ENCODE measurements around the gene CDH4.

CDH4 gene

DNA sequence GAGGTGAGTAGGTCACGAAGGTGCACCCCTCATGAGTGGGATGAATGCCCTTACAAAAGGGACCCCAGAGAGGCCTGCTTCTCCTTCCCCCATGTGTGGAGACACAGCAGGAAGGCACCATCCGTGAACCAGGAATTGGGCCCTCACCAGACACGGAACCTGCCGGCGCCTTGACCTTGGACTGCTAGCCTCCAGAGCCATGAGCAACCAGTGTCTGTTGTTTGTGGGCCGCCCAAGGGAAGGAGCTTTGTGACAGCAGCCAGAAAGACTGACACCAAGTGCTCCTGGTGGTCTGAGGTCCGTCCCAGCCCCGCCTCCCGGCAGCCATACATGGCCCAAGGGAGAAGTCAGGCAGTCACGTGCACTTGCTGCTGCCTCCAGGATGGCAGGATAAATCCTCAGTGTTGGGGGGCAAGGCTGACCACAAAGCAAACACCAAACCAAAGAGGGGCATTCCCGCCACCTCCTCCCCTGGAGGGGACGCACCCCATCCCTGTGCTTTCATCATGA is 29.3 kb downstream of the CDH4 start:
- no peak for DNase-seq (ENCODE audit: low spot score)

DNA sequence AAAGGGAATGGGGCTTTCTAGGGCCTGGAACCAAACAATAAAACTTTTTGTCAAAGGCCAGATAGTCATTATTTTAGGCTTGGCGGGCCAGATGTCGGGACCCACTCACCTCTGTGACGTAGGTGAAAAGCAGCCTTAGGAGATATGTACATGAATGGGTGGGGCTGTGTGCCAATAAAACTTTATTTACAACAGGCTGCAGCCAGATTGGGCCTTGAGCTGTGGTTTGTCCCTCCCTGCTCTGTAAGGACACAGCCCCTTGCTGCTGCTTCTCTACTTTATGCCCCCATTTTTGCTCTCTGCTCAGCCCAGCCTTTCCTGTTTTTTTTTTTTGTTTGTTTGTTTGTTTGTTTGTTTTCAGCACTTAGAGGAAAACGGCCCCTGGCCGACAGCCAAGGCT is 32.7 kb downstream of the CDH4 start:
- DNase-seq (ENCODE audit: low spot score) = no peak

DNA sequence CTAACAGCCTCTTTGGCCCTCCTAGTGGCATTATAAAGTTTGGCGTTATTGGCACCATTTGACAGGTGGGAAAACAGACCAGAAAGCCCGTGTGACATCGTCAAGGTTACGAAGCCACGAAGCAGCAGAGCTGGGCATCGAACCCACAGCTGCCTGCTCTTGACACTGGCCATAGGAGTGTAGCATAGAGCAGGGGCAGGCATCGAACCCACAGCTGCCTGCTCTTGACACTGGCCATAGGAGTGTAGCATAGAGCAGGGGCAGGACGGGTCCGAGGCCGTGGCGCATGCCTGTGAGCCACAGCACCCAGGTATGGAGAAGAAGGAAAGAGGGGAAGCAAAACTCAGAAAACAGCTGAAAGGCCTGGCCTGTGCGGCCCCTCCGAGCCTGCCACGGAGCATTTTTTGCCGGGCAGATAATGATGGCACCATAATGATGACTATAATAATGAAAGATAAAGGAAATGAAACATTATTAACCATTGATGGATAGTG is 33.1 kb downstream of the CDH4 start:
- no peak for DNase-seq (ENCODE audit: low spot score)

DNA sequence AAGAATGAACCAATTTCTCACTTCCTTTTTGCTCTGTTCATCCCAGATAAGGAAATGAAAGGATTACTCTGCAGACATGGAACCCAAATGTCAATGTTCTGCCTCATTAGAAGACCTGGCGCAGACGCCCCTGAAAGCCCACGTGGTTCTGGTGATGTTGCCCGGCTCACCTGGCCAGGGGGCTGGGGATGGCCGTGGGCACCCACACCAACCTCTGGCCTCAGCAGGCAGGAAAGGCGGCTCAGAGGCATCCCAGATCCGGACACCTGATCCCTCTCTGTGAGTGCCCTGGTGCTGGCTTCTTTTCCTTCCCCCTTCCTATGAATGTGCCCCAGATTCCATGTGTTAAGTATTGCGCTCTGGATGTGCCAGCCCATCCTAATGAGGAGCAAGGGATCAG is 33.6 kb downstream of the CDH4 start:
- DNase-seq (ENCODE audit: low spot score) = no peak

DNA sequence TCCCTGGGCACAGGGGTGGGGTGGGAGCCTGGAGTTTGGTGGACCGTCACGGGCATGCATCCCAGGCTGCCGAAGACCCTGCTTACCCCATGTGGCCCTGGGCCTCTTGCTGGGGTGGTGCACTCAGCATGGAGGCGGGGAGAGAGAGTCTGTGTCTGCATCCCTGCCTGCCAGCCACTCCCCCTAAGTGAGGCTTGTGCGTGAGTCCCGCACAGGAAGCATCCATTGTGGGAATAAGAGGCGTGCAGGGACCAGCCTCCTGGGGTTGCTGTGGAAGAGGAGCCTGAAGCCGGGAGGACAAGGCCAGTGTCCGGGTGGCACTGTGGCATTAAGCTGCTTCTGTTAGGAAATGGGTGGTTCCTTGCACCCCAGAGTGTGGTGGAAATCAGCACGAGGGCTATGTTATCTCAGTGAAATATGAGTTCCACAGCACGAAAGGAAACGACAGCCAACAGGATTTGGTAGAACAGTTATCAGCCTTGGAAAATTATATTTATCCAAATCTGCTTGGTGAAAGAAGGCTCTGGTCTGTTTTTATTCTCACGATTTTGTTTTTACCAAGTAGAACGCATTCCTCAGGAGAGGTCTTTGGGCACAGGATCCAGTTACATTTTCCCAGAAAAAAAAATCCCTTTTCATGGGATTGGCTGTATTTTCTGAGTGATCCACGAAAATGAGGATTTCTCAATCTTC is 35.7 kb downstream of the CDH4 start:
- no peak for DNase-seq (ENCODE audit: low spot score)

DNA sequence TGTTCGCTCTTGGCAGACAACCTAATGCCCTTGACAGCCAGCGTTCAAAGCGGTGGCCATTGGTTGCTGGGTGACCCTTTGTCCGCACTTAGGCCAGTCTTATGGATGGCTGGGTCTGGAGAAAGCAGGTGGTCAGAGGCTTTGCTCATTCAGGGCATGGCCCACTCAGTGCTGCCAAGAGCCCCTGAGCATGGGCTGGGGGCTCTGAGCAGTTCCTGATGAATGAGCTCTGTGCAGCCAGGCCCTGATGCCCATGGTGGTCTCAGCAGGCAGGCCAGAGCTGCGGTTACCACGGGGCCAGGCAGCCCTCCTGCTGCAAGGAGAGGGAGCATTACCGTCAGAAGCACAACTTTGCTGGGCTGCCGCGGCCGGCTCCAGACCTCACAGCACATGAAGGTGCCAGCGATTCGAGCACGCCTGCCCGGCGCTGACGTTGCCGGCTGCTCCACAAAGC is 36.3 kb downstream of the CDH4 start:
- DNase-seq (ENCODE audit: low spot score) = no peak

DNA sequence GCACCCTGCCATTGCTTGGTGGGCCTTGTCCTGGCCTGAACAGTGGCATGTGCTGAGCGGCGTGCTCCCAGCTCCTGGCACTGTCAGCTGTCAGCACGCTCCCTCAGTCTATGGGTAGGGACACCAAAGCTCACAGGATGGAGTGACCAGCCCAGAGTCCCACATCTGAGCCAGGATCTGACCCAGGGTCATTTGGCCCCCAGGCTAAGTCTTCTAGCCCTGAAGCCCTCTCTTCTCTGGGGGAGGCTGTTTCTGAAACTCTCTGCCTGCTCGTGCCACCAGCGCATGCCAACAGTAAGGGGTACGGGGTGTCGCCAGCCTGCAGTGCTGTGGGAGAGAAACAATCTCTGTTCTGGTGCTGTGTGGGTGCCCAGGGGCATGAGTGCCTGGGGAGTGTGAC is 37.1 kb downstream of the CDH4 start:
- no peak for DNase-seq (ENCODE audit: low spot score)

DNA sequence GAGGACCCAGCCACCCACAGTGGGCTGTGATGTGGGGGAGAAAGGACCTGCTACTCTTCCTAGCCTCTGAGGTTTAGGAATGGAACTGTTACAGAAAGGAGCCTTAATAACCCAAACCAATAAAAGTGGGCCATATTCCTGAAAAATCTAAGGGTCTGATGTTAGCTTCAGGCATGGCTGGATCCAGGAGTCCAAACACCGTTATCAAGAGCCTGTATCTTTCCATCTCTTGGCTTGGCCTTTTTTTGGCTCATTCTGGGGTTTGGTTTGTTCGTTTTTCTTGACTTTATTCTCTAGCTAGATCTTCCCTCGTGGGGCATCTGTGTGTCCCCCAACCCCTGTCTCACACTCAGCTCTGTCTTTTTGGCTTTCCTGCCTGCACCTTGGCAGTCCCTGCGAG is 38.7 kb downstream of the CDH4 start:
- no peak for DNase-seq (ENCODE audit: low spot score)

DNA sequence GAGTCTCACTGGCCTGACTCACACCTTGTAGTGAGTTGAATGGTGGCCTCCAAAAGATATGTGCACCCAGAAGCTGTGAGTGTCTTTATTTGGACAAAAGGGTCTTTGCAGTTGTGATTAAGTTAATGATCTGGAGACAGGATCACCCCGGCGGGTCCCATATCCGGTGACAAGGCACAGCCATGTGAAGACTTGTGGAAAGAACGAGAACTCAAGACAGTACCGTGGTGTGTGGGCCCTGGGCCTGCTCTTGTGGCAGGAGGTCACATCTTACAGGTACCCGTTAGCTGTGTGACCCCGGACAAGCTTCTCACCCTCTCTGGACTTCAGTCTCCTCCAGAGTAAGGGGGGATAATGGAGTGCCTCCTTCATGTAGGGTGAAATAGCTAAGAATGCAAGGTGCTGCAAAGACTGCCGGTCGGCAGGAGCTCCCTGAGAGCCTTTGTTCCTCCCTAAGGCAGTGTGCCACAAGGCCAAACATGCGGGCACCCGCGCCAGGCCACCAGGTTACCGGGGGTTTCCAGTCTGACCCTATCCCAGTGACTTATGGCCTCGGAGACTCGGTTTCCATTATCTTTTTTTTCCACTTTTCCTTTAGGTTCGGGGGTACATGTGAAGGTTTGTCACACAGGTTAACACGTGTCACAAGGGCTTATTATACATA is 39.2 kb downstream of the CDH4 start:
- no peak for DNase-seq (ENCODE audit: low spot score)

DNA sequence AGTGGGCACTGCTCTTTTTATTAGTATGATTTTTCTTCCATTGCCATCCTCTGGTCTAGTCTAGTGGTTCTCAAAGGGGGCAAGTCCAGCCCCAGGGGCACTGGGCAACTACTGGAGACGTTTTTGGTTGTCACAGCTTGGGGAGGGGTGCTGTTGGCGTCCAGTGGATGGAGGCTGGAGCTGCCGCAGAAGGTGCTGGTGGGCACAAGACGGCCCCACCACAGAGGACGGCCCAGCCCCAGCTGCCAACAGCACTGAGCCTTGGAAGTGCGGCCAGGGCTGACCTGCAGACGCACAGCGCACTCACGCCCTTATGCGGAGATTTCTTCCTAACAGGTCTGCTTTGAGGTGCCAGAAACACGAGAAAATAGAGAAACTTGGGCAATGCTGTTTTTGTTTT is 40.3 kb downstream of the CDH4 start:
- DNase-seq (ENCODE audit: low spot score) = no peak

DNA sequence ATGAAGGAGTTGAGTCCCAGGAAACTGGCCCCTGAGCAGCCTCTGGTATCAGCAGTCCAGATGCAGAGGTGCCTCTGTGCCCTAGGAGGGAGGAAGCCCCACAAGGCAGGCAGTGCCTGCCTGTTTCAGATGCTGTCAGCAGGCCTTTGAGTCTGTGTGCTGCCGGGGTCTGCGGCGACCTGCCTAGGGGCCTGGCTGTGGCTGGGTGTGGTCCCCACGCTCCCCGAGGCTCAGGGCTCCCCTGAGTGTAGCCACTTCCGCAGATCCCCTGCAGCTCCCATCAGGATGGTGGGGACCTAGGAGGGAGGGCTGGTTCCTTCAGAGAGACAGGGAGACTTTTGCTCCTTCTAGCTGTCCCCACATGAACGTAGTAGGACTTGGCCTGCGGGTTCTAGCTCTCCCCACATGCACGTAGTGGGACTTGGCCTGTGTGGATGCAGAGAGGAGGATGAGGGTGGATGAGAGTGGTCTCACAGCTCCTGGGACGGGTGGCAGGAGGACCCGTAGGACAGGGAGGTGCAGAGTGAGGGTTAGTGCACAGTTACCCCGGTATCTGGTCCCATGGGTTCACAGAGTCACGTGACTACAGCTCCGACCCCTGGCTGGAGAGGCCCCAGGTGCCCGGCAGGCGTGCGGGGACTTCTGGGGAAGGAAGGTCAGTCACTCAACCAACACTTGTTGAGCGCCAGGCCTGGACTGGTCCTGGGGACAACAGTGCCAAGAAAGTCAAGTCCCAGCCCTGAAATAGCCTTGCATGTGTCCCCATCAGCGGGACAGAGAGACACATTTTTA is 41.0 kb downstream of the CDH4 start:
- no peak for DNase-seq (ENCODE audit: low spot score)

DNA sequence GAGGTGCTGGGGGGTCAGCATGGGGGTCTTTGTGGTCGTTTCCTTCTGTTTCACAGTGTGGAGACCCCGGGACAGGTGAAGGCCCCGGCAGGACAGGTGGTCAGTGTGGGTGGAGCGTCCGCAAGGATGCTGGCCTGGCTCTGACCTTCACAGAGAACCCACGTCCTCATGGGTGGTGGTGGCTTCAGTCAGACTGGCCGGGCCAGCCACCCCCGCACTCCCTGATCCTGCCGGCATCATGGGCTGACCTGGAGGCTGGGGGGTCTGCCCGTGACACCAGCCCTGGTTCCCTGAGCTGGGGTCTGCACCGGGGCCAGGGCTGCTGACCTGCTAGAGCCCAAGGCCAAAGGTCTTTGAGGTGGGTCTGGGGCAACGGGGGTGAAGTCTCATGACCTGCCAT is 41.9 kb downstream of the CDH4 start:
- no peak for DNase-seq (ENCODE audit: low spot score)

DNA sequence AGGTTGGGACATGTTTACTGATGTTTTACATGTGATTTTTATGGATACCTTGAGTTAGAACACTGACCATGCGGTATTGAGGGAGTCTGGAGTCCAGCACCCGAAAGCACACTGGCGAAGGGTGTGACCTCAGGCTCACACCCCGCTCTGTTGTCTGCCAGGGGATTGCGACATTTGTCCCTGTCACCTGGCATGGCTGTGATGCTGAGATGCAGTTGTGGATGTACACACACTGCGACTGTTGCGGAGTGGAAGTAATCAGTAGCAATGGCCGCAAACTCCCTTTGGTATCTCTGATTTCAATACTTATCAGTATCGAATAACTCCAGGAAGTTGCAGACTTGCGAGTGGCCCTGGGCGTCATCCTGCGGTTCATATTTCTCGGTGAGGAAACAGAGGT is 43.2 kb downstream of the CDH4 start:
- DNase-seq (ENCODE audit: low spot score) = no peak

DNA sequence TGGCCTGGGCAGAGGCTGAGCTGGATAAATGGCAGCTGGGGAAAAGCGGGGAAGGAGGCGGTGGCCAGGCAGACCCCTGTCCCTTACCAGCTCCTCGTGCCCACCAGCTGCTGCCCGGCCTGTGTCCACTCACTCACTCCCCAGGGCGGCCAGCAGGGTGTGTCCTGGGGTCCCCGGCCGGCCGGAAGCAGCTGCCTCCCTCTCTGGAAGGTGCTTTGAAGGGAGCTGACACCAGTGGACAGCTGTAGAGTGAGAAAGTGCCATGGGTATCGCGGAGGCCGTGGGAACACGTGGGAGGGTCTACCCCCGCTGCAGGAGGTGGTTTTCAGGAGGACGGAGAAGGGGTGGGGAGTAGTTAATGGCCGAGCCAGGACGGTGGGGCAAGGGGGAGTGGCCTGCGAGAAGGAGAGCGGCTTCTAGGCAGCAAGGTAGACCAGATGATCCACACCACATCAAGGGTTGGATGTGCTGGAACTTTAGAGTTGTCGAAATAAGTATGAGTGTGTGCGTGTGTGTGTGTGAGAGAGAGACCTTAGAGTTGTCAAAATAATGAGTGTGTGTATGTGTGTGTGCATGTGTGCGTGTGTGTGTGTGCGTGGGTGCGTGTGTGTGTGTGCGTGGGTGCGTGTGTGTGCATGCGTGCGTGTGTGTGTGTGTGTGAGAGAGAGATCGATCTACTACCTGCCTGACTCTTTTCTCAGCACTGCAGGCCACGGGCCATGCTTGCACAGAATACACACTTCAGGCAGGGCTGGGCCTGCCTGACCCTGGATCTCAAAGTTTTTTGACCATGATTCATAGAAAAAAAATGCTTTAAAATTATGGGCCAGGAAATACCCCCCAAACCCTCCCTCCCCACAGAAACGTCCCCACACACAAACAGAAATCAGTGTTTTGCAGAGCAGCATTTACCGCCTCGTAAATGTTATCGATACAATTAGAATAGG is 43.9 kb downstream of the CDH4 start:
- peak; percentile 54 for DNase-seq (ENCODE audit: low spot score)

DNA sequence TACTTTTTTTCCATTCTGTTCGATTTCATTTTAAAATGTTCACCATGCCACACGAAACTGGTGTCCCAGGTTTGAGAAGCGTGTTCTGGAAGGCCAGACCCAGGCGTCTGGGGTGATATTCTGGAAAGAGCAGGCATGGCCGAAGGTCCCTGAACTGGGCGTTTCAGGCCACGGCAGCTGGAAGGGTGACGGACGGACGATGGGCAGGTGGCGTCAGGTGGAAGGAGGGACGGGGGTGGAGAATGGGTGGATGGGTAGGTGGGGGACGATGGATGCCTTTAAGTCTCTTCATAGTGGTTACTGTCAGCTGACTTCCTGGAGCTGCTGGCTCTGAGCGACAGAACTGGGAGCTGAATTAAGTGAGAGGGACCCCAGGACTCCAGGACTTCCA is 44.6 kb downstream of the CDH4 start:
- no peak for DNase-seq (ENCODE audit: low spot score)

DNA sequence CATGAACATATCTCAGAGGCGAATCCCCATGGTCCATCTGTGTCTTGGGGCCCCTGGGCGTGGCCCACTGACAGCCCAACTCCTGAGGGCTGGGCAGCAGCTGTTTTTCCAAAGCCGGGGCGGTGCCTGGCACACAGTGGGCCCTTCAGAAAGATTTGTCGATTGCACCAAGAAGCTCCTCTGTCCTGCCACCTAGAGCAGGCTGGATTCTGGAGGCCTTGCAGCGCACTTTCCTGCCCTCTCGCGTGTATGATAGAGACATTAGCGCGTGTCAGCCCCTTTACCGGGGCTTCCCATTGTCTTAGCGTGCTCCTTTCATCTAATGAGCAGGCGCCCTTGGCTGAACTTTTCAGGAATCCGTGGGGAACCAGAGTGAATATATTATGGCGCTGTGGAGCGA is 45.4 kb downstream of the CDH4 start:
- DNase-seq (ENCODE audit: low spot score) = no peak

DNA sequence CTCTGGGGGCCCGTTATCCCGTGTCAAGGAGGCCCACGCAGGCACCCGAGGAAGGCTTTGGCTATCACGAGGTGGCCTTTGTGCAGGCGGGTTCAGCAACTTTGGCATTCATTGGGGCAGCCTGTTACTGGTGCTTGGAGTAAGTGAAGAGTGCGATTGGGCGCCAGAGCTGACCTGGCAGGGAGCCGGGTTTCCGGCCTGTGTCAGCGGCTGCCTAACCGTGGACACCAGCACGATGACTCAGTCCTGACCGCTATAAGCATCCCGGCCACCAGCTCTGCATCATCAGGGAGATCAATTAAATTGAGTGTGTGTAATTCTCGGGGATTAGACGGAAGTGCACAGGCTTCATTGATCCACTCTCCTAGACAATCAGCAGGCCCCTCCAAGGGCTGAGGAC is 45.9 kb downstream of the CDH4 start:
- no peak for DNase-seq (ENCODE audit: low spot score)

DNA sequence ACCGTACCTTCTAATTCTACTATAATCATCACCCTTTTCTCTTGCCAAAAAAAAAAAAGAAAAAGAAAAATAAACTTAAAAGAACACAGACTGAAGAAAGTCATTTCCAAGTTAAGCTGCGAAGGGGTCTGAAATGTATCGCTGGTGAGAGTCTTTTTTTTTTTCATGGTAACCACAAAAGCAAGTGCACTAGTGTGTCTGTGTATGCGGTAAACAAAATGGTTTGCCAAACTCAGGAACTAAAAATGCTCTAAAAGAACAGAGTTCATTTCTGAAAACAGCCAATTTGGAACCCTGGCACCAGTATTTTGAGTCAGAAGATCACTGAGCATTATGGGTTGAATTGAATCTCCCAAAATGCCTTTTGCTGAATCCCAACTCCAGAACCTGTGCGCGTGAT is 46.6 kb downstream of the CDH4 start:
- no peak for DNase-seq (ENCODE audit: low spot score)

DNA sequence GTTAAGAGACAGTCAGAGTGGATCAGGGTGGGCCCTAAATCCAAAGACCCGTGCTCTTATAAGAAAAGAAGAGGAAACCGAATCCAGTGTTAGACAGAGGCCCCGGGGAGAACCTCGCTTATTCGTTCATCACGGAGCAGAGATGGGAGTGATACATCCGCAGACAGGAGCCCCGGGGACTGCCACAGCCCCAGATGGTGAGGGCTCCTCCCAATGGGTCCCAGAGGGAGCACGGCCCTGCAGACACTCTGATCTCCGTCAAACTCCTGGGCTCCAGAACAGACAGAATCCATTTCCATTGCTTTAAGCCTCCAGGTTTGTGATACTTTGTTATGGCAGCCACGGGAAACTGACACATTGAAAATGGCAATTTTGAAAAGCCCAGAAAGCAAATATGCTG is 47.0 kb downstream of the CDH4 start:
- DNase-seq (ENCODE audit: low spot score) = no peak

DNA sequence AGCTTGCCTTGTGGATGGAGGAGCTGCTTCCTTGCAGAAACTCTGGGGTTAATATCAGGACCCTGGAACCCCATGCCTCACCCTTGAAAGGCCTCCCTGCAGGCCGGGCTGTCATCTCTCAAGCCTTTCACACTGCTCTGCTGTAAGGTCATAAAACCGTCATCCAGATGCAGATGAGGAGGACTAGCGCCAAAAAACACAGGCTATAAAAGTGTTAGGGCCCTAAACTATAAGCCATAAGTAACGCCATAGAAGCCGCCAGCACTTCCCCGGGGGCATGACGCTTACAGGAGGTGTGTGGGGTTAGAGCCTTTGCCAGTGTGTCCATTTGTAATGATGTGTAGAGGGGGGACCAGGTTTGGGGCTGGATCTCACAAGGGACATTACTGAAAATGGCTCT is 47.6 kb downstream of the CDH4 start:
- DNase-seq (ENCODE audit: low spot score) = no peak

DNA sequence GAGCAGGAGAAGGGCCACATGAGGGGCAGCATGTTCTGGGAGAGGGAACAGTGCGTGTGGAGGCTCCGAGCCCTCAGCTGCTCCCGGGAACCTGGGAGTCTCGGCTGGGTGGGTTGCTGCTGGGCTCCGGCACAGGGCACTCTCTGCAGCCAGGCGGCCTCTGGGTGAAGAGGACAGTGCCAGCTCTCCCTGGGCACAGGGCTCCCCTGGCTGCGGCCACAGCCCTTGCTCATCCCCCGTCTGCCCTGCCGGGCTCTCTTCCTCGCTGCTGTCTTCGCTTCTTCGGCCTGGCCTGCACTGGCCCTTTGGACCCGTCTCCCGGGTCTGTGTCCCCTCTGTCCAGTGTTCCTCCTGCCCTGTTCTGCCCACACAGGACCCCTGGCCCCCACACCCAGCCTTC is 48.2 kb downstream of the CDH4 start:
- no peak for DNase-seq (ENCODE audit: low spot score)

DNA sequence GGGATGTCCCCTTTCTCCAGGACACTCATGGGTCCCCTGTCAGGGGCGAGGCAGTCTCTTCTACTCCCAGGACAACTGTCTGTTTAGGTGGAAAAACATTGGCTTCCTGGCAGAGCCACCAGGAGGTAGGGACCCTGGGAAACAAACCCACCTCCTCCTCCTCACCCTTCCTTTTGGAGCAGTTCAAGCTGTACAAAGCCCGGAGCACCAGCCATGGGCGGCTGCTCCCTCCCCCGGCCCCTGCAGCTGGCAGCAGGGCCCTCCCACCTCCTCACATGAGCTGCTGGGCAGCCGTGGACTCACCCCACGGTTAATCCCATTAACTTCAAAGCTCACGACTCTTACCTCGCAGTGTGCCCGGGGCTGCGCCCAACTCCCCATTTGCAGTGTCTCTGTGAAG is 48.6 kb downstream of the CDH4 start:
- DNase-seq (ENCODE audit: low spot score) = no peak
